Activated CD8-positive, alpha-beta memory T cell treated with anti-CD3 and anti-CD28 coated beads, Interleukin-2, amount 10 ng/mL, durations not matched to agents 7 days and 5 days (primary cell): ENCODE measurements around the gene EPB41L2. TPM values are rescaled to one million over a fixed set of nuclear protein-coding genes. Genes with fewer than 3 reads are reported as not detected.
"Not testable (repeated sequence)": the region's sequence is repeated elsewhere in the genome, so short reads cannot be mapped to it uniquely, and the experiment has no call there.

ENCODE experiments used
- ATAC-seq: fragments of 150-1000 bp; cut with Tn5 transposase; one replicate; pipeline ENCODE4 v1.10.0; 2021; ENCODE audit warnings: moderate library complexity
- CTCF ChIA-PET: fragments of 350-600 bp; sonication (Branson Sonifier 250); formaldehyde crosslinking; loops from one replicate; lab custom pipeline; 2021; ENCODE audit warnings: antibody characterized with exemption; lab: Charles Lee
- DNase-seq: peaks from one replicate; pipeline ENCODE4 v3.0.0-alpha.2; 2020
- H3K27ac Mint-ChIP-seq: one replicate; pipeline ENCODE4 v1.8.0; 2021; ENCODE audit warnings: mild to moderate bottlenecking, mixed read lengths
- H3K27me3 Mint-ChIP-seq: one replicate; pipeline ENCODE4 v1.8.0; 2021; ENCODE audit warnings: mixed read lengths
- H3K36me3 Mint-ChIP-seq: one replicate; pipeline ENCODE4 v1.8.0; 2021; ENCODE audit warnings: mild to moderate bottlenecking, mixed read lengths
- H3K4me1 Mint-ChIP-seq: one replicate; pipeline ENCODE4 v1.8.0; 2021; ENCODE audit warnings: mixed read lengths
- H3K4me3 Mint-ChIP-seq: one replicate; pipeline ENCODE4 v1.8.0; 2021; ENCODE audit warnings: mild to moderate bottlenecking, moderate library complexity, mixed read lengths
- H3K9me3 Mint-ChIP-seq: one replicate; pipeline ENCODE4 v1.8.0; 2022; ENCODE audit warnings: low read depth, mixed read lengths
- total RNA-seq, 2 experiments: library from RNA; stranded (reverse); gene quantifications; one replicate each; pipeline ENCODE4 v1.2.3, GENCODE V29; 2021

EPB41L2 gene
- total RNA-seq, 2 experiments from 2014 or later: 32.8 to 58.0 TPM

GRCh38 chr6:131015630-131016263, 47.3 kb downstream of the EPB41L2 start:
- H3K9me3 Mint-ChIP-seq: no peaks in the 10 kb centered on the region
- H3K4me3 Mint-ChIP-seq: no peak overlapping the region
- H3K27me3 Mint-ChIP-seq: no peaks in the 10 kb centered on the region
- no peaks in the 10 kb centered on the region for H3K36me3 Mint-ChIP-seq
- H3K27ac Mint-ChIP-seq: no peak overlapping the region
- no peak for ATAC-seq
- no peaks in the 10 kb centered on the region for H3K4me1 Mint-ChIP-seq
- DNase-seq: no peak
- CTCF ChIA-PET: no interaction called here

- ATAC-seq: no peak
Measured at GRCh38 chr6:131015025-131015591, 47.9 kb downstream of the EPB41L2 start.

GRCh38 chr6:131014080-131014776, 48.8 kb downstream of the EPB41L2 start:
- Mint-ChIP-seq H3K27ac (no peak overlapping the region), H3K36me3 (no peaks in the 10 kb centered on the region), H3K27me3 (no peaks in the 10 kb centered on the region), H3K4me3 (no peak overlapping the region), H3K4me1 (no peaks in the 10 kb centered on the region), H3K9me3 (no peaks in the 10 kb centered on the region)
- ATAC-seq (no peak), DNase-seq (no peak)
- CTCF ChIA-PET: no interaction called here

More at GRCh38 chr6:131015025-131015591, 47.9 kb downstream of the EPB41L2 start:
- CTCF ChIA-PET: no interaction called here
- Mint-ChIP-seq H3K27me3 (no peaks in the 10 kb centered on the region), H3K4me1 (no peaks in the 10 kb centered on the region), H3K27ac (no peak overlapping the region), H3K4me3 (no peak overlapping the region), H3K36me3 (no peaks in the 10 kb centered on the region), H3K9me3 (no peaks in the 10 kb centered on the region)
- DNase-seq: no peak

DNA sequence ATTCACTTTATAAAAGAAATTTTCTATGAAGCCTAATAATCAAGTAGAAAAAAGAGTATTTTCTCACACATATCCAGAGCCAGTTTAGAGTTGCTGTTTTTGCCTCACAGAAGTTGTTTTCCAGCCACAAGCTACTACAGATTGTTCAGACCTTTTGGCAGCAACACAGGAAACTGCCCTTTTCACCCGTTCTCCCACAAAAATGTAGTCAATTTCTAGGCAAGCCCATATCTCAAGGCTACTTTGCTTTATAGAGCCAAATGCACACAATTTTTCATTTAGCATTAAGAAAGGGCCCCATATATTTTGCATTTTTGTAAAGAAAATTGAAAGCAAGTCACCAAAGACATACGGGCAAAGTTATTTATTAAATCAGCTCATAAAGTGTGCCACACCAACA, 49.5 kb downstream of the EPB41L2 start:
- no peaks in the 10 kb centered on the region for H3K27me3 Mint-ChIP-seq
- no peak for ATAC-seq
- CTCF ChIA-PET: interaction anchor here (0.7 kb wide), 1 partner anchor 54 kb away, joined by 3 read pairs; no protein-coding TSS in a partner anchor

GRCh38 chr6:131009790-131010189, 53.3 kb downstream of the EPB41L2 start:
- Mint-ChIP-seq H3K4me3 (no peak overlapping the region), H3K27ac (no peak overlapping the region), H3K27me3 (no peaks in the 10 kb centered on the region), H3K36me3 (peaks cover 12% of the 10 kb centered on the region), H3K9me3 (peaks cover 14% of the 10 kb centered on the region), H3K4me1 (no peaks in the 10 kb centered on the region)
- DNase-seq (no peak), ATAC-seq (no peak)
- CTCF ChIA-PET: no interaction called here

More for the DNA sequence above, 49.5 kb downstream of the EPB41L2 start:
- Mint-ChIP-seq H3K36me3 (no peaks in the 10 kb centered on the region), H3K27ac (no peak overlapping the region), H3K9me3 (peaks cover 3% of the 10 kb centered on the region), H3K4me3 (no peak overlapping the region), H3K4me1 (no peaks in the 10 kb centered on the region)
- no peak for DNase-seq

DNA sequence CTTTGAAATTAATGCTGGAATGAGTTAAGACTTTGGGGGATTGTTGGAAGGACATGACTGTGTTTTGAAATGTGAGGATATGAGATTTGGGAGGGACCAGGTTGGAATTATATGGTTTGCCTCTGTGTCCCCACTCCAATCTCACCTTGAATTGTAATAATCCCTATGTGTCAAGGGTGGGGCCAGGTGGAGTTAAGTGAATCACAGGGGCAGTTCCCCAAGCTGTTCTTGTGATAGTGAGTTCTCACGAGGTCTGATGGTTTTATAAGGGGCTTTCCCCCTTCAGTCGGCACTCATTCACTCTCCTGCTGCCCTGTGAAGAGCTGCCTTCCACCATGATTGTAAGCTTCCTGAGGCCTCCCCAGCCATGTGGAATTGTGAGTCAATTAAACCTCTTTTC, 54.1 kb downstream of the EPB41L2 start:
- ATAC-seq, H3K4me3 Mint-ChIP-seq, H3K27me3 Mint-ChIP-seq, H3K4me1 Mint-ChIP-seq, CTCF ChIA-PET, H3K27ac Mint-ChIP-seq, DNase-seq: not testable (repeated sequence)
- peaks cover 14% of the 10 kb centered on the region for H3K9me3 Mint-ChIP-seq
- peaks cover 12% of the 10 kb centered on the region for H3K36me3 Mint-ChIP-seq

DNA sequence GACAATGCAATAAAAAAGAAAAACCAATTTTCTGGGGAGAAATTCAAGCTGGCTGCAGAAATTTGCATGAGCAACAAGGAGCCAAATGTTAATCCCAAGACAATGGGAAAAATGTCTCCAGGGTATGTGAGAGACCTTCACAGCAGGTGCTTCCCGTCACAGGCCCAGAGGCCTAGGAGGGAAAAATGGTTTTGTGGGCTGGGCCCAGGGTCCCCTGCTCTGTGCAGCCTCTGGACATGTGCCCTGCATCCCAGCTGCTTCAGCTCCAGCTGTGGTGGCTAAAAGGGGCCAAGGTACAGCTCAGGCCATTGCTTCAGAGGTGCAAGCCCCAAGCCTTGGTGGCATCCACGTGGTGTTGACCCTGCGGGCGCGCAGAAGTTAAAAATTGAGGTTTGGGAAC, 55.1 kb downstream of the EPB41L2 start:
- ATAC-seq, H3K4me1 Mint-ChIP-seq, H3K27me3 Mint-ChIP-seq, H3K4me3 Mint-ChIP-seq, CTCF ChIA-PET, DNase-seq, H3K27ac Mint-ChIP-seq: not testable (repeated sequence)
- H3K36me3 Mint-ChIP-seq: peaks cover 12% of the 10 kb centered on the region
- peaks cover 14% of the 10 kb centered on the region for H3K9me3 Mint-ChIP-seq

DNA sequence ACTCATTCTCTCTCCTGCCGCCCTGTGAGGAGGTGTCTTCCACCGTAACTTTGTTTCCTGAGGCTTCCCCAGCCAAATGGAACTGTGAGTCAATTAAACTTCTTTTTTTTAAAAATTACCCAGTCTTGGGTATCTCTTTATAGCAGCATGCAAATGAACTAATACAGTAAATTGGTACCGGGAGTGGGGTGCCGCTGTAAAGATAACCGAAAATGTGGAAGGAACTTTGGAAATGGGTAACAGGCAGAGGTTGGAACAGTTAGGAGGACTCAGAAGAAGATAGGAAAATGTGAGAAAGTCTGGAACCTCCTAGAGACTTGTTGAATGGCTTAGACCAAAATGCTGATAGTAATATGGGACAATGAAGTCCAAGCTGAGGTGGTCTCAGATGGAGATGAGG, 55.8 kb downstream of the EPB41L2 start:
- no peak overlapping the region for H3K27ac Mint-ChIP-seq
- H3K9me3 Mint-ChIP-seq: peaks cover 14% of the 10 kb centered on the region
- no peak for ATAC-seq
- no peaks in the 10 kb centered on the region for H3K4me1 Mint-ChIP-seq
- H3K4me3 Mint-ChIP-seq: no peak overlapping the region
- no peak for DNase-seq
- no peaks in the 10 kb centered on the region for H3K27me3 Mint-ChIP-seq
- H3K36me3 Mint-ChIP-seq: peaks cover 12% of the 10 kb centered on the region
- CTCF ChIA-PET: no interaction called here

- no peaks in the 10 kb centered on the region for H3K4me1 Mint-ChIP-seq
- H3K27me3 Mint-ChIP-seq: no peaks in the 10 kb centered on the region
- peaks cover 14% of the 10 kb centered on the region for H3K9me3 Mint-ChIP-seq
- no peak overlapping the region for H3K4me3 Mint-ChIP-seq
- no peak for DNase-seq
- CTCF ChIA-PET: no interaction called here
- H3K36me3 Mint-ChIP-seq: peaks cover 12% of the 10 kb centered on the region
- no peak for ATAC-seq
- no peak overlapping the region for H3K27ac Mint-ChIP-seq
Measured at GRCh38 chr6:131005439-131006016, 57.5 kb downstream of the EPB41L2 start.

- Mint-ChIP-seq H3K9me3 (peaks cover 14% of the 10 kb centered on the region), H3K27me3 (no peaks in the 10 kb centered on the region), H3K27ac (no peak overlapping the region), H3K4me3 (no peak overlapping the region), H3K36me3 (peaks cover 12% of the 10 kb centered on the region), H3K4me1 (no peaks in the 10 kb centered on the region)
- no peak for ATAC-seq
- DNase-seq: no peak
- CTCF ChIA-PET: no interaction called here
Measured at GRCh38 chr6:131004936-131005335, 58.1 kb downstream of the EPB41L2 start.

GRCh38 chr6:131004387-131004755, 58.7 kb downstream of the EPB41L2 start:
- Mint-ChIP-seq H3K4me3 (no peak overlapping the region), H3K27ac (no peak overlapping the region), H3K9me3 (peaks cover 14% of the 10 kb centered on the region), H3K4me1 (no peaks in the 10 kb centered on the region), H3K27me3 (no peaks in the 10 kb centered on the region), H3K36me3 (peaks cover 12% of the 10 kb centered on the region)
- ATAC-seq (no peak), DNase-seq (no peak)
- CTCF ChIA-PET: no interaction called here

DNA sequence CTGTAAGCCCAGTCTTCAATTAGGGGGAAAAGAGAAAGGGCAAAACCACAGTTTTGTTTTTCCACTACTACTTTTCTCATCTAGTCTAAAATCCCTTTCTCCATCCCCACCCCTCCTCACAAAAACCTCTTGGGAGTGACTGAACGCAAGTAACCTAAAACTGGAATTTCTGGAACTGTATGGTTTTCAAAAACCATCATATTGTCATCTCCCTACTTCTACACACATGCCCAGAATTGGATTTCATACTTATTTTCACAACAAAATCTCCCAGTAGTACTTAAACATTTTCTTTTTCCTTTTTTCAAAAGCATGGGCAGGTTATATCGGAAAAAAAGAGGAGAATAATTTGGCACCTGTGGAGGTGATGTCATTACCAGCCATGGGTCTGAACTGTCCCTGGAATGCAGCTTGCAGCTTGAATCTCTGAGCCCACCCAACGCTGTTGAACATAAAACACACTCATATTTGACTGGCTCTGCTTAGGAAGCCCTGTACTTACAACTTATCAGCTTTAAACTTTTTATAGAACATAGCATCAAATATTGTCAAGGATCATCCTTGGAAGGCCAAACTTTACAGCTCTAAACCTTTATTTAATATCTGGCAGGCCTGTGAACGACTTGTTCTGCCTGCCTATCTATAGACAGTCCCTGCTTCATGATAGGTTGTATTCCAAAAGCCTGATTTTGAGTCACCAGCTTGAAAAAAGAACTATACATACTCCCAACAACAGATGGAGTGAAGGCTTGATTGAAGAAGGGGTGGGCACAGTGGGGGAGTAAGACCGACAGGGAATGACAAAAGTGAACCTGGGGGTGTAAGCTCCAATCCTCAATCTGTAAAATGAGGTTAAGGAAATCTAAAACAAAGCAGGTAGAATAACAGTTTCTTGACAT, 59.3 kb downstream of the EPB41L2 start:
- no peak for ATAC-seq
- no peak overlapping the region for H3K27ac Mint-ChIP-seq
- H3K9me3 Mint-ChIP-seq: peaks cover 13% of the 10 kb centered on the region
- no peak for DNase-seq
- no peaks in the 10 kb centered on the region for H3K27me3 Mint-ChIP-seq
- H3K4me1 Mint-ChIP-seq: no peaks in the 10 kb centered on the region
- H3K36me3 Mint-ChIP-seq: peaks cover 12% of the 10 kb centered on the region
- CTCF ChIA-PET: no interaction called here
- no peak overlapping the region for H3K4me3 Mint-ChIP-seq

DNA sequence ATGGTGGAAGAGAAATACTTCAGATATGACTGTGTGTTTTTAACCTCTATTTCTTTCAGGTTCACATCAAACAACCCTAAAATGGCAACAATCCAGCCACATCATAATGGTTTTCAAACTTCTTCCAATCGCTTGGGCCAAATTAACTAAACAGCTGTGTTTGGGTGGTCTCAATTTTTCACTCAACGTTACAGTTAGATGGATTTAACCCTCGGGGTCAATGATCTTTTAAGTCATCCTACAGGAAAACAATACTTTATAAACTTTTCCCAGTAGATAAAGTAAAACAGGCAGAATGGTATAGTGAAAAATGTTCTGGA, 60.4 kb downstream of the EPB41L2 start:
- Mint-ChIP-seq H3K27ac (no peak overlapping the region), H3K4me3 (no peak overlapping the region), H3K36me3 (peaks cover 10% of the 10 kb centered on the region), H3K4me1 (no peaks in the 10 kb centered on the region), H3K27me3 (no peaks in the 10 kb centered on the region), H3K9me3 (peaks cover 9% of the 10 kb centered on the region)
- DNase-seq (no peak), ATAC-seq (no peak)
- CTCF ChIA-PET: no interaction called here
